Neural crest cell (in vitro differentiated cells): ENCODE data around the gene F12. TPM values are rescaled to one million over a fixed set of nuclear protein-coding genes. Genes with fewer than 3 reads are reported as not detected.

ENCODE experiments used
- DNase-seq: peaks from one replicate; pipeline ENCODE4 v3.0.0; 2021; ENCODE audit warnings: low read depth, mixed read lengths, low spot score
- H3K27ac Mint-ChIP-seq: one replicate; pipeline ENCODE4 v1.8.0; 2021; ENCODE audit warnings: mild to moderate bottlenecking, mixed read lengths; ENCODE audit not compliant: unreplicated experiment
- H3K27me3 Mint-ChIP-seq: 2 replicates; pipeline ENCODE4 v1.8.0; 2021; ENCODE audit warnings: low read depth, mild to moderate bottlenecking, mixed read lengths
- H3K36me3 Mint-ChIP-seq: 2 replicates; pipeline ENCODE4 v1.8.0; 2021; ENCODE audit warnings: low read depth, mild to moderate bottlenecking, mixed read lengths
- H3K4me1 Mint-ChIP-seq: 2 replicates; pipeline ENCODE4 v1.8.0; 2021; ENCODE audit warnings: mixed read lengths
- H3K4me3 Mint-ChIP-seq: one replicate; pipeline ENCODE4 v1.8.0; 2021; ENCODE audit warnings: mild to moderate bottlenecking, mixed read lengths
- H3K9me3 Mint-ChIP-seq: 2 replicates; pipeline ENCODE4 v1.8.0; 2021; ENCODE audit warnings: mixed read lengths
- CTCF ChIP-seq: fragments of 200-600 bp; sonication (generic); conservative IDR thresholded peaks from 2 replicates; pipeline ENCODE4 v1.5.0; 2021; ENCODE audit warnings: antibody characterized with exemption, mild to moderate bottlenecking
- total RNA-seq: library from RNA; stranded (reverse); gene quantifications from 2 replicates; pipeline ENCODE4 v1.2.1, GENCODE V29; 2021

The F12 gene
- total RNA-seq, 1 donor from 2014 or later: 2.7 TPM

GRCh38 chr5:177370488-177371119, 38.8 kb downstream of the F12 start:
- H3K9me3 Mint-ChIP-seq: no peaks in the 10 kb centered on the region
- peak overlapping the region; percentile 78 for H3K4me3 Mint-ChIP-seq
- DNase-seq: peak; percentile 87
- H3K27ac Mint-ChIP-seq: no peak overlapping the region
- TF ChIP-seq CTCF: peak; percentile 66
- peaks cover 26% of the 10 kb centered on the region for H3K4me1 Mint-ChIP-seq
- H3K27me3 Mint-ChIP-seq: peaks cover 12% of the 10 kb centered on the region
- H3K36me3 Mint-ChIP-seq: no peaks in the 10 kb centered on the region

- no peaks in the 10 kb centered on the region for H3K36me3 Mint-ChIP-seq
- no peak overlapping the region for H3K27ac Mint-ChIP-seq
- peak overlapping the region; percentile 71 for H3K4me3 Mint-ChIP-seq
- H3K9me3 Mint-ChIP-seq: no peaks in the 10 kb centered on the region
- no peak for DNase-seq
- peaks cover 26% of the 10 kb centered on the region for H3K4me1 Mint-ChIP-seq
- no peak for TF ChIP-seq CTCF
- peaks cover 12% of the 10 kb centered on the region for H3K27me3 Mint-ChIP-seq
Observed at GRCh38 chr5:177369645-177370440, 39.5 kb downstream of the F12 start.

- Mint-ChIP-seq H3K9me3 (no peaks in the 10 kb centered on the region), H3K27me3 (peaks cover 15% of the 10 kb centered on the region), H3K27ac (no peak overlapping the region), H3K4me3 (peak overlapping the region; percentile 71), H3K36me3 (no peaks in the 10 kb centered on the region), H3K4me1 (peaks cover 26% of the 10 kb centered on the region)
- peak; percentile 57 for TF ChIP-seq CTCF
- peak; percentile 42 for DNase-seq
Observed at GRCh38 chr5:177368869-177369644, 40.3 kb downstream of the F12 start.

GRCh38 chr5:177367981-177368868, 41.1 kb downstream of the F12 start:
- Mint-ChIP-seq H3K4me1 (peaks cover 26% of the 10 kb centered on the region), H3K36me3 (no peaks in the 10 kb centered on the region), H3K9me3 (no peaks in the 10 kb centered on the region), H3K27ac (no peak overlapping the region), H3K27me3 (peaks cover 15% of the 10 kb centered on the region), H3K4me3 (peak overlapping the region; percentile 81)
- no peak for DNase-seq
- no peak for TF ChIP-seq CTCF

GRCh38 chr5:177367323-177367848, 42.0 kb downstream of the F12 start:
- no peaks in the 10 kb centered on the region for H3K36me3 Mint-ChIP-seq
- DNase-seq: no peak
- H3K27me3 Mint-ChIP-seq: peaks cover 15% of the 10 kb centered on the region
- no peak overlapping the region for H3K27ac Mint-ChIP-seq
- no peak for TF ChIP-seq CTCF
- H3K4me1 Mint-ChIP-seq: peaks cover 26% of the 10 kb centered on the region
- no peaks in the 10 kb centered on the region for H3K9me3 Mint-ChIP-seq
- H3K4me3 Mint-ChIP-seq: peak overlapping the region; percentile 92
